B cell (primary cell): ENCODE data around the gene GAREM2. TPM values are rescaled to one million over a fixed set of nuclear protein-coding genes. Genes with fewer than 3 reads are reported as not detected.

ENCODE experiments used
- ATAC-seq: fragments of 200-7000 bp; cut with Tn5 transposase; one replicate; pipeline ENCODE4 v1.10.0; 2021; ENCODE audit warnings: low read depth, mild to moderate bottlenecking, moderate number of reproducible peaks, moderate library complexity
- CTCF ChIA-PET: fragments of 350-600 bp; sonication (Branson Sonifier 250); formaldehyde crosslinking; loops from one replicate; lab custom pipeline; 2021; ENCODE audit warnings: antibody characterized with exemption, inconsistent platforms; lab: Charles Lee
- POLR2A ChIA-PET: fragments of 350-600 bp; sonication (Branson Sonifier 250); formaldehyde crosslinking; loops from one replicate; lab custom pipeline; 2021; ENCODE audit warnings: antibody characterized with exemption; lab: Charles Lee
- DNase-seq: peaks from one replicate; pipeline ENCODE4 v3.0.0; 2013
- H2AFZ ChIP-seq: 2 replicates; pipeline ENCODE4 v1.6.1; 2012; ENCODE audit warnings: mild to moderate bottlenecking, low read depth, low read length; ENCODE audit not compliant: insufficient read depth, poor library complexity, severe bottlenecking
- H3K27ac ChIP-seq, 2 donors: 1 replicate in 1 of 2; 2 replicates in 1 of 2; pipeline ENCODE4 v1.5.1; 2012 to 2013; ENCODE audit warnings: low read length in 2 of 2, mild to moderate bottlenecking in 2 of 2, moderate library complexity in 1 of 2
- H3K27me3 ChIP-seq, 4 experiments: fragments of 200-600 bp in 1 of 4; sonication (generic) in 1 of 4; replicated peaks in 1 of 4; 1 replicate in 2 of 4; 2 replicates in 2 of 4; pipeline versions ENCODE4 v1.6.1 to v1.7.0; 2013 to 2016; ENCODE audit warnings: low read length in 3 of 4, mild to moderate bottlenecking in 2 of 4, mixed read lengths in 1 of 4, moderate library complexity in 1 of 4; ENCODE audit not compliant: insufficient read depth in 4 of 4, control insufficient read depth in 3 of 4; ENCODE audit errors: control extremely low read depth in 1 of 4
- H3K36me3 ChIP-seq, 2 experiments: replicated peaks in 1 of 2; 1 replicate in 1 of 2; 2 replicates in 1 of 2; pipeline versions ENCODE4 v1.6.1 to v1.7.1; 2013; ENCODE audit warnings: low read length in 1 of 2; ENCODE audit not compliant: insufficient read depth in 2 of 2, control insufficient read depth in 1 of 2; ENCODE audit errors: control extremely low read depth in 1 of 2, extremely low read depth in 1 of 2
- H3K4me1 ChIP-seq, 2 donors: fragments of 200-600 bp in 1 of 2; sonication (generic) in 1 of 2; 1 replicate in 1 of 2; 2 replicates in 1 of 2; pipeline versions ENCODE4 v1.5.1 to v1.6.1; 2013 to 2017; ENCODE audit warnings: low read length in 2 of 2; ENCODE audit not compliant: control insufficient read depth in 2 of 2, insufficient read depth in 2 of 2
- H3K4me2 ChIP-seq: replicated peaks from 2 replicates; pipeline ENCODE3; 2012; ENCODE audit warnings: mild to moderate bottlenecking, low read depth, low read length; ENCODE audit not compliant: poor library complexity, severe bottlenecking
- H3K4me3 ChIP-seq, 5 experiments: fragments of 200-600 bp in 1 of 5; sonication (generic) in 1 of 5; 1 replicate in 3 of 5; 2 replicates in 2 of 5; pipeline versions ENCODE4 v1.5.1 to v1.7.0; 2011 to 2016; ENCODE audit warnings: low read length in 4 of 5, mild to moderate bottlenecking in 4 of 5, low read depth in 2 of 5, control low read depth in 1 of 5, moderate library complexity in 1 of 5; ENCODE audit not compliant: insufficient read depth in 1 of 5; ENCODE audit errors: control extremely low read depth in 1 of 5, extremely low read depth in 1 of 5
- H3K79me2 ChIP-seq: fragments of 200-600 bp; sonication (generic); one replicate; pipeline ENCODE4 v1.6.0; 2016; ENCODE audit warnings: low read length; ENCODE audit not compliant: control insufficient read depth, insufficient read depth
- H3K9ac ChIP-seq: fragments of 200-600 bp; sonication (generic); 2 replicates; pipeline ENCODE4 v1.6.1; 2017; ENCODE audit warnings: mild to moderate bottlenecking, low read length, moderate library complexity
- H3K9me3 ChIP-seq, 3 donors: one replicate each; pipeline versions ENCODE4 v1.6.1 to v1.7.1; 2013; ENCODE audit warnings: low read length in 2 of 3; ENCODE audit not compliant: control insufficient read depth in 2 of 3, insufficient read depth in 1 of 3; ENCODE audit errors: control extremely low read depth in 1 of 3
- H4K20me1 ChIP-seq: 2 replicates; pipeline ENCODE4 v1.6.0; 2012; ENCODE audit warnings: mild to moderate bottlenecking, low read length; ENCODE audit not compliant: insufficient read depth, control insufficient read depth, poor library complexity, severe bottlenecking
- H3K27ac Mint-ChIP-seq: one replicate; pipeline ENCODE4 v1.8.0; 2021; ENCODE audit warnings: mixed read lengths
- H3K27me3 Mint-ChIP-seq: one replicate; pipeline ENCODE4 v1.8.0; 2021; ENCODE audit warnings: mixed read lengths
- H3K4me1 Mint-ChIP-seq: one replicate; pipeline ENCODE4 v1.8.0; 2021; ENCODE audit warnings: mixed read lengths
- H3K4me3 Mint-ChIP-seq: one replicate; pipeline ENCODE4 v1.8.0; 2021; ENCODE audit warnings: mixed read lengths
- H3K9me3 Mint-ChIP-seq: one replicate; pipeline ENCODE4 v1.8.0; 2022; ENCODE audit warnings: mixed read lengths; ENCODE audit not compliant: insufficient read depth
- EZH2 ChIP-seq: IDR thresholded peaks from 2 replicates; pipeline ENCODE4 v1.6.1; 2012; ENCODE audit warnings: borderline replicate concordance, low read depth, mild to moderate bottlenecking, moderate library complexity, low read length; ENCODE audit not compliant: insufficient read depth, poor library complexity, severe bottlenecking
- WGBS: methylation state at CpG from one replicate; pipeline ENCODE4 v1.1.5; 2013; ENCODE audit warnings: missing lambda C conversion rate; ENCODE audit not compliant: insufficient coverage; 5-methylcytosine and 5-hydroxymethylcytosine counted together
- intact Hi-C: fragments of 100-400 bp; cut with micrococcal nuclease; formaldehyde crosslinking; loops from one replicate; pipeline ENCODE4 v1.10.0; 2022
- polyA plus RNA-seq: library from polyadenylated mRNA; depleted of rRNA; stranded (reverse); fragments of >200 nt; gene quantifications from 2 replicates; pipeline ENCODE4 v1.2.3, GENCODE V29; 2012
- total RNA-seq, 2 donors: library from RNA; stranded (reverse); fragments of 120-200 nt in 1 of 2; gene quantifications; 1 replicate in 1 of 2; 2 replicates in 1 of 2; pipeline versions ENCODE4 v1.2.3 to v1.2.4, GENCODE V29; 2013 to 2022
- TF ChIP-seq, protein P1 (sequence below): fragments of 200-600 bp; IDR thresholded peaks from one replicate; pipeline ENCODE4 v1.8.0; 2022; ENCODE audit warnings: antibody characterized with exemption, mild to moderate bottlenecking

Gene GAREM2
- total and polyA plus RNA-seq, 2 donors (not counting 1 experiment from before 2014, with no cell fraction given) = 0.27 to 1.7 TPM

DNA sequence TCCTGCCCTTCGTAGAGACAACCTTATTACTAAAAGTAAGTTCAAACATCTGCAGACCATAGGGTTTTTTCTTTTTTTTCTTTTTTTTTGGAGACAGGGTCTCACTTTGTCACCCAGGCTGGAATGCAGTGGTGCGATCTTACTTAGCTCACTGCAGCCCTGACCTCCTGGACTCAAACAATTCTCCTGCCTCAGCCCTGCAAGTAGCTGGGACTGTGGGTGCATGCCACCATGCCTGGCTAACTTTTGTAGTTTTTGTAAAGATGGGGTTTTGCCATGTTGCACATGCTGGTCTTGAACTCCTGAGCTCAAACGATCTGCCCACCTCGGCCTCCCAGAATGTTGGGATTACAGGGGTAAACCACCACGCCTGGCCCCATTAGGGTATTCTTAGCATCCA is 39.1 kb downstream of the GAREM2 start:
- POLR2A ChIA-PET = no interaction called here
- no peaks in the 10 kb centered on the region for H3K27me3 Mint-ChIP-seq

GRCh38 chr2:26214759-26215158 is 41.9 kb downstream of the GAREM2 start:
- Histone ChIP-seq H3K36me3 (peaks cover 19 to 67% of the 10 kb centered on the region in 2 experiments), H4K20me1 (no peaks in the 10 kb centered on the region), H3K27me3 (no peaks in the 10 kb centered on the region), H3K9me3 (peaks cover 0 to 7% (median 0%) of the 10 kb centered on the region in 3 donors), H3K79me2 (no peaks in the 10 kb centered on the region), H3K27ac (no peak overlapping the region), H3K4me2 (no peak overlapping the region), H3K9ac (no peak overlapping the region), H3K4me1 (no peaks in the 10 kb centered on the region), H3K4me3 (no peak overlapping the region), H2AFZ (no peak overlapping the region)
- Mint-ChIP-seq H3K4me1 (no peaks in the 10 kb centered on the region), H3K27me3 (no peaks in the 10 kb centered on the region), H3K9me3 (no peaks in the 10 kb centered on the region), H3K27ac (no peak overlapping the region), H3K4me3 (no peak overlapping the region)
- POLR2A ChIA-PET = no interaction called here
- intact Hi-C loops = no loop called here
- TF ChIP-seq, protein P1, sequence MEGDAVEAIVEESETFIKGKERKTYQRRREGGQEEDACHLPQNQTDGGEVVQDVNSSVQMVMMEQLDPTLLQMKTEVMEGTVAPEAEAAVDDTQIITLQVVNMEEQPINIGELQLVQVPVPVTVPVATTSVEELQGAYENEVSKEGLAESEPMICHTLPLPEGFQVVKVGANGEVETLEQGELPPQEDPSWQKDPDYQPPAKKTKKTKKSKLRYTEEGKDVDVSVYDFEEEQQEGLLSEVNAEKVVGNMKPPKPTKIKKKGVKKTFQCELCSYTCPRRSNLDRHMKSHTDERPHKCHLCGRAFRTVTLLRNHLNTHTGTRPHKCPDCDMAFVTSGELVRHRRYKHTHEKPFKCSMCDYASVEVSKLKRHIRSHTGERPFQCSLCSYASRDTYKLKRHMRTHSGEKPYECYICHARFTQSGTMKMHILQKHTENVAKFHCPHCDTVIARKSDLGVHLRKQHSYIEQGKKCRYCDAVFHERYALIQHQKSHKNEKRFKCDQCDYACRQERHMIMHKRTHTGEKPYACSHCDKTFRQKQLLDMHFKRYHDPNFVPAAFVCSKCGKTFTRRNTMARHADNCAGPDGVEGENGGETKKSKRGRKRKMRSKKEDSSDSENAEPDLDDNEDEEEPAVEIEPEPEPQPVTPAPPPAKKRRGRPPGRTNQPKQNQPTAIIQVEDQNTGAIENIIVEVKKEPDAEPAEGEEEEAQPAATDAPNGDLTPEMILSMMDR = no peak
- no peak for TF ChIP-seq EZH2
- DNase-seq = no peak
- ATAC-seq = no peak
- 100% methylated on average over 1 of the region's 1 CpG for WGBS
- CTCF ChIA-PET = no interaction called here

More for the DNA sequence above, 39.1 kb downstream of the GAREM2 start:
- H3K4me3 Mint-ChIP-seq = no peak overlapping the region
- no peak for TF ChIP-seq EZH2
- TF ChIP-seq, protein P1 = no peak
- H3K4me1 ChIP-seq = no peaks in the 10 kb centered on the region
- 100% methylated on average over 4 of the region's 5 CpGs for WGBS
- H3K27me3 ChIP-seq = no peaks in the 10 kb centered on the region
- DNase-seq (no peak), ATAC-seq (no peak)
- H2AFZ ChIP-seq = no peak overlapping the region
- no peak overlapping the region for H3K9ac ChIP-seq
- H3K36me3 ChIP-seq = peaks cover 29 to 76% of the 10 kb centered on the region in 2 experiments
- H3K79me2 ChIP-seq = no peaks in the 10 kb centered on the region
- H3K27ac Mint-ChIP-seq = no peak overlapping the region
- H3K4me1 Mint-ChIP-seq = no peaks in the 10 kb centered on the region
- no peak overlapping the region for H3K27ac ChIP-seq
- no peak overlapping the region for H3K4me2 ChIP-seq
- CTCF ChIA-PET = interaction anchor here (1.4 kb wide), 1 partner anchor 261 kb away, joined by 5 read pairs; no protein-coding TSS in a partner anchor
- no peaks in the 10 kb centered on the region for H3K9me3 ChIP-seq
- intact Hi-C loops = no loop called here
- no peaks in the 10 kb centered on the region for H4K20me1 ChIP-seq
- no peak overlapping the region for H3K4me3 ChIP-seq
- H3K9me3 Mint-ChIP-seq = no peaks in the 10 kb centered on the region
